DND-41 (cell line): ENCODE data around the gene ASF1A.
A peak's percentile ranks its signal among the peaks of the same experiment; 100 is the strongest.

ENCODE experiments used
- ATAC-seq: fragments of 200-7000 bp; cut with Tn5 transposase; 3 replicates; pipeline ENCODE4 v1.9.1; 2021; ENCODE audit warnings: low read depth; ENCODE audit not compliant: insufficient read depth
- DNase-seq: peaks from one replicate; pipeline ENCODE4 v3.0.0-alpha.2; 2020
- H2AFZ ChIP-seq: 2 replicates; pipeline ENCODE4 v1.6.0; 2012; ENCODE audit warnings: low read depth, low read length
- H3K27ac ChIP-seq: 2 replicates; pipeline ENCODE4 v1.5.1; 2012; ENCODE audit warnings: low read length, inconsistent platforms
- H3K27me3 ChIP-seq: fragments of 200-600 bp; sonication (generic); 2 replicates; pipeline ENCODE4 v1.6.0; 2012; ENCODE audit warnings: low read length, mild to moderate bottlenecking, inconsistent platforms; ENCODE audit not compliant: insufficient read depth, poor library complexity
- H3K36me3 ChIP-seq: 2 replicates; pipeline ENCODE4 v1.5.1; 2012; ENCODE audit warnings: low read length, inconsistent platforms; ENCODE audit not compliant: insufficient read depth
- H3K4me1 ChIP-seq: 2 replicates; pipeline ENCODE4 v1.5.1; 2012; ENCODE audit warnings: mild to moderate bottlenecking, low read length; ENCODE audit not compliant: insufficient read depth
- H3K4me2 ChIP-seq: 2 replicates; pipeline ENCODE4 v1.6.0; 2012; ENCODE audit warnings: mild to moderate bottlenecking, moderate library complexity, low read length, inconsistent platforms; ENCODE audit not compliant: insufficient read depth
- H3K4me3 ChIP-seq, 2 experiments: fragments of 200-600 bp in 1 of 2; shearing (Covaris generic) in 1 of 2; 2 replicates each; pipeline ENCODE4 v1.5.1; 2012 to 2016; ENCODE audit warnings: inconsistent platforms in 2 of 2, low read length in 2 of 2, mild to moderate bottlenecking in 2 of 2, low read depth in 1 of 2, moderate library complexity in 1 of 2
- H3K79me2 ChIP-seq: 2 replicates; pipeline ENCODE4 v1.6.0; 2012; ENCODE audit warnings: low read length, inconsistent platforms; ENCODE audit not compliant: insufficient read depth
- H3K9ac ChIP-seq: 2 replicates; pipeline ENCODE4 v1.6.0; 2012; ENCODE audit warnings: low read depth, mild to moderate bottlenecking, inconsistent platforms, low read length, moderate library complexity
- H3K9me3 ChIP-seq: 2 replicates; pipeline ENCODE4 v1.5.1; 2012; ENCODE audit warnings: low read length, moderate library complexity, mild to moderate bottlenecking, inconsistent platforms; ENCODE audit not compliant: insufficient read depth, severe bottlenecking
- H4K20me1 ChIP-seq: 2 replicates; pipeline ENCODE4 v1.6.0; 2012; ENCODE audit warnings: low read length; ENCODE audit not compliant: insufficient read depth
- EZH2 ChIP-seq: IDR thresholded peaks from 3 replicates; pipeline ENCODE4 v1.6.1; 2012; ENCODE audit warnings: borderline replicate concordance, low read depth, mild to moderate bottlenecking, moderate library complexity, low read length, inconsistent platforms; ENCODE audit not compliant: severe bottlenecking
- TF ChIP-seq, protein P1 (sequence below): IDR thresholded peaks from 2 replicates; pipeline ENCODE4 v1.5.1; 2012; ENCODE audit warnings: borderline replicate concordance, low read length, moderate library complexity, mild to moderate bottlenecking; ENCODE audit not compliant: poor library complexity, severe bottlenecking; ENCODE audit errors: extremely low read depth

The ASF1A gene

GRCh38 chr6:118896339-118897136 is 2.6 kb downstream of the ASF1A start:
- no peaks in the 10 kb centered on the region for H3K9me3 ChIP-seq
- peak overlapping the region; percentile 60 for H3K4me2 ChIP-seq
- TF ChIP-seq EZH2, result no peak
- TF ChIP-seq, protein P1, sequence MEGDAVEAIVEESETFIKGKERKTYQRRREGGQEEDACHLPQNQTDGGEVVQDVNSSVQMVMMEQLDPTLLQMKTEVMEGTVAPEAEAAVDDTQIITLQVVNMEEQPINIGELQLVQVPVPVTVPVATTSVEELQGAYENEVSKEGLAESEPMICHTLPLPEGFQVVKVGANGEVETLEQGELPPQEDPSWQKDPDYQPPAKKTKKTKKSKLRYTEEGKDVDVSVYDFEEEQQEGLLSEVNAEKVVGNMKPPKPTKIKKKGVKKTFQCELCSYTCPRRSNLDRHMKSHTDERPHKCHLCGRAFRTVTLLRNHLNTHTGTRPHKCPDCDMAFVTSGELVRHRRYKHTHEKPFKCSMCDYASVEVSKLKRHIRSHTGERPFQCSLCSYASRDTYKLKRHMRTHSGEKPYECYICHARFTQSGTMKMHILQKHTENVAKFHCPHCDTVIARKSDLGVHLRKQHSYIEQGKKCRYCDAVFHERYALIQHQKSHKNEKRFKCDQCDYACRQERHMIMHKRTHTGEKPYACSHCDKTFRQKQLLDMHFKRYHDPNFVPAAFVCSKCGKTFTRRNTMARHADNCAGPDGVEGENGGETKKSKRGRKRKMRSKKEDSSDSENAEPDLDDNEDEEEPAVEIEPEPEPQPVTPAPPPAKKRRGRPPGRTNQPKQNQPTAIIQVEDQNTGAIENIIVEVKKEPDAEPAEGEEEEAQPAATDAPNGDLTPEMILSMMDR, result peak; percentile 60
- H4K20me1 ChIP-seq, result peaks cover 28% of the 10 kb centered on the region
- ATAC-seq (no peak), DNase-seq (no peak)
- peaks cover 97% of the 10 kb centered on the region for H3K79me2 ChIP-seq
- H3K27me3 ChIP-seq, result no peaks in the 10 kb centered on the region
- H3K4me1 ChIP-seq, result peaks cover 70% of the 10 kb centered on the region
- H3K36me3 ChIP-seq, result peaks cover 43% of the 10 kb centered on the region
- peak overlapping the region; percentile 73 for H3K27ac ChIP-seq
- H2AFZ ChIP-seq, result peak overlapping the region; percentile 7; the same call in 1 of the 2 replicates
- peak overlapping the region; percentile 98 for H3K9ac ChIP-seq
- H3K4me3 ChIP-seq, result peak overlapping the region; percentile 98 to 99; a peak in 3 of 4 replicates

DNA sequence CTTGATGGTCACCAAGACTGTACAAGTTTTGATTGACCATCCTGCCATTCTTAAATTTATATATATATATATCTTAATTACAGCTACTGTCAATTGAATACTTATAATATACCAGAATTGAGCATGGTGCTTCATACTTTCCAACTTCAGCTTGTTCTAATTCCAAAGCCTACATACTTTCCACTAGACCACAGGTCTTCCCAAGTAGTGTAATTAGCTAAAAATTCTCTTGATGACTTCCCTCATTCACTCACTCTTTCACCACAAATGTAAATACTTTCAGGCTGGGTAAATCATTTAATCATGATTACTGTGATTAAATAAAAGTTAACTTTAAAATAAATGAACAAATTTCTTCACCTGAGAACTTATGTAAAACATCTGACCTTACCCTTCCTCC is 3.4 kb downstream of the ASF1A start:
- Histone ChIP-seq H3K4me2 (peak overlapping the region; percentile 60), H3K79me2 (peaks cover 97% of the 10 kb centered on the region), H3K36me3 (peaks cover 52% of the 10 kb centered on the region), H3K27me3 (no peaks in the 10 kb centered on the region), H4K20me1 (peaks cover 30% of the 10 kb centered on the region), H3K9ac (0 out of 2 replicates have a peak overlapping the region, but pooled peaks have one; percentile 6), H3K4me3 (peak overlapping the region in 1 of 2 experiments; percentile 98; a peak in 1 of 4 replicates), H3K27ac (no peak overlapping the region; the same call in 1 of the 2 replicates), H3K4me1 (peaks cover 61% of the 10 kb centered on the region), H2AFZ (no peak overlapping the region), H3K9me3 (no peaks in the 10 kb centered on the region)
- no peak for TF ChIP-seq EZH2
- TF ChIP-seq, protein P1, result no peak
- DNase-seq (no peak), ATAC-seq (no peak)

- H3K36me3 ChIP-seq, result peaks cover 72% of the 10 kb centered on the region
- no peak overlapping the region for H3K9ac ChIP-seq
- H3K79me2 ChIP-seq, result peaks cover 99% of the 10 kb centered on the region
- no peak overlapping the region for H3K27ac ChIP-seq
- peak overlapping the region; percentile 60; the same call in 1 of the 2 replicates for H3K4me2 ChIP-seq
- DNase-seq, result no peak
- peaks cover 45% of the 10 kb centered on the region for H4K20me1 ChIP-seq
- no peak overlapping the region for H3K4me3 ChIP-seq
- no peaks in the 10 kb centered on the region for H3K27me3 ChIP-seq
- H2AFZ ChIP-seq, result no peak overlapping the region
- H3K4me1 ChIP-seq, result peaks cover 51% of the 10 kb centered on the region
- TF ChIP-seq EZH2, result no peak
- TF ChIP-seq, protein P1, result no peak
- no peaks in the 10 kb centered on the region for H3K9me3 ChIP-seq
- no peak for ATAC-seq
Measured at GRCh38 chr6:118899948-118900347, 6.0 kb downstream of the ASF1A start.
